ENCODE data around the gene GBP2.
"Not testable (repeated sequence)": the region's sequence is repeated elsewhere in the genome, so short reads cannot be mapped to it uniquely, and the experiment has no call there.

GBP2 gene

DNA sequence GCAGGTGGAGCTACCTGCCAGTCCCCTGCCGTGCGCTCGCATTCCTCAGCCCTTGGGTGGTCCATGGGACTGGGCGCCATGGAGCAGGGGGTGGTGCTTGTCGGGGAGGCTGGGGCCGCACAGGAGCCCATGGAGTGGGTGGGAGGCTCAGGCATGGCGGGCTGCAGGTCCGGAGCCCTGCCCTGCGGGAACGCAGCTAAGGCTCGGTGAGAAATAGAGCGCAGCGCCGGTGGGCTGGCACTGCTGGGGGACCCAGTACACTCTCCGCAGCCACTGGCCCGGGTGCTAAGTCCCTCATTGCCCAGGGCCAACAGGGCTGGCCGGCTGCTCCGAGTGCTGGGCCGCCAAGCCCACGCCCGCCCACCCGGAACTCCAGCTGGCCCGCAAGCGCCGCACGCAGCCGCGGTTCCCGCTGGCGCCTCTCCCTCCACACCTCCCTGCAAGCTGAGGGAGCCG is 2.1 kb upstream of the GBP2 start:
- DNase-seq = not testable (repeated sequence)

DNA sequence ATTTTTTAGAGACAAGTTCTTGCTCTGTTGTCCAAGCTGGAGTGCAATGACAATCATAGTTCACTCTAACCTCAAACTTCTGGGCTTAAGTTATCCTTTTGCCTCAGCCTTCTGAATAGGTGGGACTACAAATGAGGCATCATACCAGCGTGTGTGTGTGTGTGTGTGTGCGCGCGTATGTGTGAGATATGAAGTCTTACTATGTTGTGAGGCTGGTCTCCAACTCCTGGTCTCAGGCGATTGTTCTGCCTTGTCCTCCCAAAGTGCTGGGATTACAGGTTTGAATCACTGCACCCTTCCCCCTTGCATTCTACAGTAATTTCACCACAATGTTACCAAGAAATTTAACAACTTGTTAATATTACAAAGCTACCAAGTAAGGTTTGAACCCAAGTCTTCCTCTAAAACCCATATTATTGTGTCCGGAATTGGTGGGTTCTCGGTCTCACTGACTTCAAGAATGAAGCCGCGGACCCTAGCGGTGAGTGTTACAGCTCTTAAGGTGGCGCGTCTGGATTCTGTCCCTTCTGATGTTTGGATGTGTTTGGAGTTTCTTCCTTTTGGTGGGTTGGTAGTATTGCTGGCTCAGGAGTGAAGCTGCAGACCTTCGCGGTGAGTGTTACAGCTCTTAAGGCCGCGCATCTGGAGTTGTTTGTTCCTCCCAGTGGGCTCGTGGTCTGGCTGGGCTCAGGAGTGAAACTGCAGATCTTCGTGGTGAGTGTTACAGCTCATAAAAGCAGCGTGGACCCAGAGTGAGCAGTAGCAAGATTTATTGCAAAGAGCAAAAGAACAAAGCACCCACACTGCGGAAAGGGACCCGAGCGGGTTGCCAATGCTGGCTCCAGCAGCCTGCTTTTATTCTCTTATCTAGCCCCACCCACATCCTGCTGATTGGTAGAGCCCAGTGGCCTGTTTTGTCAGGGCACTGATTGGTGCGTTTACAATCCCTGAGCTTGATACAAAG is 970 bp upstream of the GBP2 start:
- DNase-seq = not testable (repeated sequence)

DNA sequence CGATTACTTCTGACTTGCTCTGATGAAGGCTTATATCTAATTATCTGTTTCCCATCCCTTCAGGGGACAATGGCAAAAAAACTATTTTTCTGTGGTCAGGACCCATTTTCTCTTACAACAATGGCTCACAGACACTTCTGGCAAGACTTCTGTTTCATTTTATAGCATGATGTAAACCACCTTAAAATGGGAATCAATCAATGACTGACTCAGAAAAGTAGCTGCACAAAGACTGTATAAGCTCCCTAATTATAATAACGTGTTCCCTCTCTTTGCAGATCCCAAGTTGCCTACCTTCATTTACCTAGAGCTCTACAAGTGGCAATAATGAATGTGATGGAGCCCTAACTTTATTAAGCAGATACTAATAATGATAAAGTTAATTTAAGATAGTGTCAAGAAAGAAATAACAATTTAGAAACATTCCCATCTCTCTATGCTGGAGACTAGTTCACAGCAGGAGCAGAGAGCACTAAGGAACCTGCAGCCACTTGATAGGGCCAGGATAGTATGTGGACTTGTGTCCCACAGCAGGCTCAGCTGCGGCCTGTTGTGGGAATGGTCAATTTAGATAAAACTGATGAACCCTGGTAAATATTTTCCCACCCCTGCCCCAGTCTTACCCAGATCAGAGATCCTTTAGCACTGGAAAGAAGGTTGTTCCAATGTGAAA is 538 bp downstream of the GBP2 start:
- DNase-seq = no peak

DNA sequence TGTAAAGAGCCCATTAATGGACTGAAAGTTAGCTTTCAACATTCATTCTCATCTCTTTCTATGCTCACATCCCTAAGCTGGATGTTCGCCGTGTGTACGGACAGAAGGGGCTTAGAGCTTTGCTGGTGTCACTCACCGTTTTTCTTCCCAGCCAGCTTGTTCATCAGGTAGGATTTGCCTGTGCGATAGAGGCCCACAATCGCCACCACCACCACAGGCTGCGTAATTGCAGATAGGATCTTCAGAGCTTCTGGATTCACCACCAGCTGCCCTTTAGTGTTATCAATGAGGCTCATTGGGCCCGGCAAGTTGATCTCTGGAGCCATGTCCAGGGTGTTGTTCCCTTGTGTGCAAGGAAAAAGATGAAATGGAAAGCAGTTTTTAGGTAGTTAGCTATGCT is 4.3 kb downstream of the GBP2 start:
- no peak for DNase-seq

DNA sequence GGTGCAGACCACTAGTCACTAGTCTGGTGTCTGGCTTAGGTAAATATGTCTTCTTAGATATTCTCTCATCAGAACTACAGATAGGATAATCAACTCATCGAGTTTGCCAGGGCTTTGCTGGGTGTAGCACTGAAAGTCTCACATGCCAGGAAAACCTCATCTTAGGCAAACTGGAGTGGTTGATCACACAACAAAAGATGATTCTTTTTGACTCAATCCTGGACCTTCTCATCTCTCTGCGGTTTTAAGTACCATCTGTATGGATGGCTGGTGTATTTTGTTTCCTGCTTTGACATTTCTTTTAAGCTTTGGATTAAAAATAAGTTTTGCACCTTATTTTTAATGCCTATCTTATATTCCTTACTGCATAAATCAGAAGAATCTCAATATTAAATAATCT is 11.3 kb downstream of the GBP2 start:
- no peak for DNase-seq

DNA sequence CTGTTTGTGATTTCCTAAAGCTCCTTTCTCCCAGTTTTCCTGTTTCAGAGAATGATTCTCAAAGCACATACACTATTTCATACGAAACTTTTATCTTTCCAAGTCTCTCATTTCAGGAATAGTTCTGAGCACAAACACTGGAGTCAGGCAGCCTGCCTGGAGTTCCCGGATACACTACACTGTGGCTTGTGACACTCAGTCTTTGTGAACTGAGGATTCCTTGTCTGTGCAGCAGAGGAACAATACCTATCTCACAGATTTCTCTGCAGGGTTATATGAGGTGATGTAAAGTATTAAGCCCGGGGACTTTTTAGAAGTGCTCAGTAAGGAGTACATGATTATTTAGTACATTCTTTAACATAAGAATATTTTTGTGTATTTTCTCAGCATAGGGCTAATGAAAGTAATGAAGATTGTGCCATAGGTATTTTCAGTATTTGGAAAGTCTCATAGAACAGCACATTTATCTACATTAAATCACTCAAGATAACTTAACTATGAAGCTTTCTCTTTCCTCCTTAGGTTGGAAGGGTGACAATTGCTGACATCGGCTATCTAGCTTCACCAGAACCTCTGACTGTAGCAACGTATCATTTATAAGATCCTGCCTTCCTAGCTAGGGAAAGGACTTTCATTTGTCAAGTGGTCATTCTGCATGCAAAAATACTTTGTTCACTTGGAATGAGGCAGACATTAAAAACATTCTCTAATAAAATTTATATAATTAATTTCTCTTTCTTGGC is 12.9 kb downstream of the GBP2 start:
- no peak for DNase-seq

DNA sequence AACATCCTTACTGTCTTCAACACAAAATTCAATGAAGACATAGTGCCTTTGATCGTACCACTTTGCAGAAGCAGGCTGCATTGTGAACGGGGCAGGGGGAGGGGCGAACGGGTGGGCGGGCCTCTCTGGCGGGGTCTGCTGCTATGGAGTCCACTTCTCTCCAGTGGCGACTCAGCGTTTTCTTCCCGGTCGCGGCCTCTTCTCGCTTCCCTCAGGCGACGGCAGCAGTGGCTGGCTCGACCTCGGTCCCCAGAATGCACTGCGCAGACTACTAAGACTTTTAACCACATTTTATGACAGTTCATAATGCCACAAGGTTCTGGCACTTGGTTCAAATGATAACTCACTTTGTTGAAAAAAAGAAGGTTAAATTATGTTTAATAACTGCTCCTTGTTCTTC is 21.2 kb downstream of the GBP2 start:
- no peak for DNase-seq

DNA sequence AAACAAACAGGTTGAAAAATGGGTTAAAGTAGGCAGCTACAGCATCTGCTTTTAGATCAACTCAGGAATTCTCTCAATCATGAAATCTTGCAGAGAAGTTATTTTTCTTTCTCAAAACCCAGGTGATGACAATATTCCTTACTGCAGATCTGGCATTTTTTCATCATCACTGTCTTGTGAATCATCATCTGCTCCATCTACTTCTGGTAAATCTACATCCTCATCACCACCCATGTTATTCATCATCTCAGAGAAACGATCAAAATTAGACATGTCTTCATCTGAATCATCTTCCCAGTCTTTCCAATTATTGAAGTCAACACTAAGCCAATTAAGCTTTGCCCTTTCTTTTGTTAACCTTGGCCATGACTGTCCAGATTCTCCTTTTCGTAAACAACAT is 21.8 kb downstream of the GBP2 start:
- no peak for DNase-seq

DNA sequence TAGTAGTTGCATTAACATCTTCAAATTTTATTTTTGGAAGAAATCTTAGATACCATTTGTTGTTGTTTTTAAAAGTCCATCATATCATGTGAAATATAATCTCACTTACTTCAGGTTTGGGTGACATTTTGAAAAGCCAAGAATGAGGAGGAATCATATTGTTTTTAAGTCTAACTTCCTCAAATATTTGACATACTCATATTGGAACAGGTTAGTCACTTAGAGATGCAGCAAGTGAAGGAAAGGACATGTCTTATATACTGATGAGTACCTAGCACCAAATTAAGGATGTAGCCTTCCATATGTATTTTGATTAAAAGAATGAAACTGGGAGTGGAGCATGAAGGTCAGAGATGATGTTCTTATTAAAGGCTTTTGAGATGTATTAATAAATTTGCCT is 23.9 kb downstream of the GBP2 start:
- DNase-seq = no peak

DNA sequence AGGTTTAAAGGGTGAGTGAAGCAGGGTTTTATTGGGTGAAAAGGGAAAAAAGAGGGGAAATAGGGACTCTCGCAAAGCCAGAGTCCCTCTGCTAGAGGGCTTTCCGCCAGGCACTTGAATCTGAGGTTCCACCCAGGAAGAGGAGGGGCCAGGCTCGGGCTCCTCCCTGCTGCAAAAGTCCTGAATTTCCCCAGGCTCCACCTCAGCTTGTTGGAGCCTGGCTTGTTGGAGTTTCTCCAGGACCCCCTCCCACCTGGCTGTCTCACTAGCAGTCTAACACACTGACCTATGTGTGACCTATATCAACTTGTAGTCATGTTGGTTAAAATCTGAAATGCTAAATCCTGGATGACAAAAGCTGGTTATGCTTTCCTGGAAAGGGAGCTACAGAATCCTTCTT is 25.5 kb downstream of the GBP2 start:
- DNase-seq = no peak

DNA sequence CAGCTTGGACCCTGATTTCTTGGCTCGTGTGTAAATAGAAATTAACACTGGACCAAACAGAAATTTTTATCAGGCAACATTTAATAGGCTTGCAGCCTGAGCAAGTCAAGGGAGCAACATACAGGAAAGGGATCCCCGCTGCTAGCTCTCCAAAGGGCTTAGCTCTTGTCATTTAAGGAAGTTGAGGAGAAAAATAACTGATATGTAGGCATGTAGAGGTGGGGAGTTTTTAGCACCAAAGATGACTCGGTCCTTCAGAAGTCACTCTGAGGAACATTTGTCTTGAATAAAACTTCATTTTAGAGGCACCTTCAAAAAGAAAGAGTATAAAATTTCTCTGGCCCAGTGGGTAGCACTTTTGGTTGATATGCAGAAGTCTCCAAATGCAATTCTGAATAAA is 27.1 kb downstream of the GBP2 start:
- no peak for DNase-seq

DNA sequence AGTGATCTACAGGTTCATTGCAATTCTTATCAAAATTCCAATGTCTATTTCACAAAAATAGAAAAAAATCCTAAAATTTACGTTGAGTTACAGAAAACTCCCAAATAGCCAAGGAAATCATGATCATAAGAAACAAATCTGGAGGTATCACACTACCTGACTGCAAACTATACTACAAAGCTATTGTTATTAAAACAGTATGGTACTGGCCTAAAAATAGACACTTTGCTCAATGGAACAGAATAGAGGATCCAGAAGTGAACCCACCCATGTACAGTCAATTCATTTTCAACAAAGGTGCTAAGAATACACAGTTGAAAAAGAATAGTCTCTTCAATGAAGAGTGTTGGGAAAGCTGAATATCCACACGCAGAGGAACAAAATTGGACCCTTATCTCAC is 30.2 kb downstream of the GBP2 start:
- no peak for DNase-seq

DNA sequence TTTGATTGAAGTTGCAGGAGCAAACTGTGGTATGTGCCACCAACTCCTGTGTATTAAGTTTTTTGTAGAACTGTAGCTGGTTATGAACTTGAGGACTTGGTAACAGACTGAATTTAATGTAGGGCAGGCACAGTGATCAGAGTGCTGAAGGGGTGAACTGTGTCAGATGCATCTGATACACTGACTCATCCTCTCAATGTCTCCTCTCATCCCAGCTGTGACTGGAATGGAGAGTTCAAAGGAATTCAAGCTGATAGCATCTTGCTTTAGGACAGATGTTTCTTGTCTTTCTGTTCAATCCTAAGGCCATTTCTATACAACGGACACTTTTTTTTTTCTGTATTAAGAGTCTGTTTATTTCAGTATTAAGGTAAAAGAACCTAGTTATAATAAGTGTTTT is 36.0 kb downstream of the GBP2 start:
- no peak for DNase-seq

DNA sequence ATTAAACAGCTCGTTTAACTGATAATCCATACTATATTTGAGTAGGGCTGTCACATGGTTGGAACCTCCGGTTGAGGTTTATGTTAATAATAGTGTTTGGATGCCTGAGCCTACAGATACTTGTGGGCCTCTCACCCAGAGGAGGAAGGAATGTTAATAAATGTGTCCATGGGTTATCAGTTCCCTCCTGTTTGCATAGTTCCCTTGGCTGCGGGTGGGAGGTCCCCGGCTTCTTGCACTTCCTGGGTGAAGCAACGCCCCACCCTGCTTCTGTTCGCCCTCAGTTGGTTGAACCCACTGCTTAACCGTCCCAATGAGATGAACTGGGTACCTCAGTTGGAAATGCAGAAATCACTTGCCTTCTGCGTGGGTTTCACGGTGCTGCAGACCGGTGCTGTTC is 37.3 kb downstream of the GBP2 start:
- no peak for DNase-seq

DNA sequence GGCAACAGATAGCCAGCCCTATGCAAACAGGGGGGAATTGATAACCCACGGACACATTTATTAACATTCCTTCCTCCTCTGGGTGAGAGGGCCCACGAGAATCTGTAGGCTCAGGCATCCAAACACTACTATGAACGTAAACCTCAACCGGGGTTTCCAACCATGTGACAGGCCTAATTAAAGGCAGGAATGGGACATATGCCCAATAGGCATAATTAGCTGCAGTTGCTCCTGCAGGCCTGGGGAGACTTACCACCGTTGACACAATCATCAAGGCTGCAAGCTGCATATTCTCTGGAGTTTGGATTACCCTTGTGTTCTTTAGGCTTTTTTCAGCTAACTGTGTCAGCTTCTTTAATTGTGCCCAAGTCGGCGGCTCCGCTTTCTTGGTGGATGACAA is 38.7 kb downstream of the GBP2 start:
- no peak for DNase-seq

DNA sequence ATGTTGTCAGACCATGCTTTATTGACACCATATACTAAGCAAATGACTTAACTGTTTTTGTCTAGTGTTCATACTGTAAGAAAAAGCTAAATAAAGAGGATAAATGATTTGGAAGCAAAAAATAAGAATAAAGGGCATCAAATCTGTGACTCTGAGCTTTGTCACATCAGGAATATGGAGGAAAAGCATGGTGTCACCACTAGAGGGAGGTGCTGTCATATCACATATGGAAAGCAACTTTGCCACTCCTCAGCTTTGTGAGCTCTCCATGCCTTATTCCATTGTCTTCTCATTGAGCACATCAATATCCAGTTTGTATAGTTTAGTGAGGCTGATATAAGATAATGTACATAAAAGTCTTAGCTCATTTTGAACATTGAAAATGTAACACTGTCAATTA is 40.1 kb downstream of the GBP2 start:
- peak in 2 of 56 donors; percentile 3 to 16 for DNase-seq

DNA sequence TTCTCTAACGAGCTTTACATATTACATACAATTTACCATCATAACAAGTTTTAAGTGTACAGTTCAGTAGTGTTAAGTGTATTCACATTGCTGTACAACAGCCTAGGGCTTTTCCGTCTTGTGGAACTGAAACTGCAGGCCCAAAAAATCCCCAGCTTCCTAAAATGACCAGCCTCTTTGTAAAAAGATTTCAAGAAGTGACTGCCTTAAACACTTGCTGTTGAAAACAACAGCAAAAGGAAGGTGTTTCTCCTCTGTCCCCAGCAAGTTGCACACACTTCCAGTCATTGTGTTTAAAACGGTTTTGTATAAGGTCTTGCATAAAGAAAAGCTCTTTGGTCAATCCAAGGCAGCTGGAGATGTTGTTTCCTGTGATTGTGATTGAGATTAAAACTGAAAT is 44.9 kb downstream of the GBP2 start:
- DNase-seq = peak in 2 of 56 donors; percentile 7 to 36

DNA sequence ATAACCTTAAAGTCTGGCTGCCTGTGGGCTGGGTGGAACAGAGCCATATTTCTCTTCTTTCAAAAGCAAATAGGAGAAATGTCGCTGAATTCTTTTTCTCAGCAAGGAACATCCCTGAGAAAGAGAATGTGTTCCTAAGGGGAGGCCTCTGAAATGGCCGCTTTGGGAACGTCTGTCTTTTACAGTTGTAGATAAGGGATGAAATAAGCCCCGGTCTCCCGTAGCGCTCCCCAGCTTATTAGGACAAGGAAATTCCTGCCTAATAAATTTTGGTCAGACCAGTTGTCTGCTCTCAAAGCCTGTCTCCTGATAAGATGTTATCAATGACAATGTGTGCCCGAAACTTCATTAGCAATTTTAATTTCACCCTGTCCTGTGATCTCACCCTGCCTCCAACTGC is 45.8 kb downstream of the GBP2 start:
- not testable (repeated sequence) for DNase-seq

DNA sequence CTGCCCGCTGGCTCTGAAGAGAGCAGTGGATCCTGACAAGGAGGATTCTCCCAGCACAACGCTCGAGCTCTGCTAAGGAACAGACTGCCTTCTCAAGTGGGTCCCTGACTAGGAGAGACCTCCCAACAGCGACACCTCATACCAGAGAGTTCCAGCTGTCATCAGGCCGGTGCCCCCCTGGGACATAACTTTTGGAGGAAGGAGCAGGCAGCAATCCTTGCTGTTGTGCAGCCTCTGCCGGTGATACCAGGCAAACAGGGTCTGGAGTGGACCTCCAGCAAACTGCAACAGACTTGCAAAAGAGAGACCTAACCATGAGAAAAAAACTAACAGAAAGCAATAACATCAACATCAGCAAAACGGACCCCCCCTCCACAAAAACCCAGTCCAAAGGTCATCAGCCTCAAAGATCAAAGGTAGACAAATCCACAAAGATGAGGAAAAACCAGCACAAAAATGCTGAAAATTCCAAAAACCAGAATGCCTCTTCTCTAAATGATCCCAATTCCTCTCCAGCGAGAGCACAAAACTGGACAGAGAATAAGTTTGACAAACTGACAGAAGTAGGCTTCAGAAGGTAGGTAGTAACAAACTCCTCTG is 53.3 kb downstream of the GBP2 start:
- DNase-seq = not testable (repeated sequence)

DNA sequence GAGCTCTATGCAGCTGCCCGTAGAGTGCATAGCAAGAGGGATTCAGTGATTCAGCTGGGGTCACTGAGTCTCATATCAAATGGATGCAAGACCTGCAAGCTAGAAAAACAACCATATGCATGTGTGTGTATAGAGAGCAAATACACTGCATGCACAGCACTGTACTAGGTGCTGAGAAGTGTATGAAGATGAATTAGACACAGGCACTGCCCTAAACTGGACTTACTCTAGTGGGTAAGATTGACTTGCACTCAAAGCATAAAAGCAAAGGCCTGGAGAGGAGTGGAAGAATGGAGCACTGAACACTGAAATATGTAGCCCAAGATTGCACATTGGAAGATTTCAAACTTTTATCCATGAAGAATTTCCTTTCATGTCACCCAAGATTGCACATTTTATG is 55.4 kb downstream of the GBP2 start:
- DNase-seq = no peak

DNA sequence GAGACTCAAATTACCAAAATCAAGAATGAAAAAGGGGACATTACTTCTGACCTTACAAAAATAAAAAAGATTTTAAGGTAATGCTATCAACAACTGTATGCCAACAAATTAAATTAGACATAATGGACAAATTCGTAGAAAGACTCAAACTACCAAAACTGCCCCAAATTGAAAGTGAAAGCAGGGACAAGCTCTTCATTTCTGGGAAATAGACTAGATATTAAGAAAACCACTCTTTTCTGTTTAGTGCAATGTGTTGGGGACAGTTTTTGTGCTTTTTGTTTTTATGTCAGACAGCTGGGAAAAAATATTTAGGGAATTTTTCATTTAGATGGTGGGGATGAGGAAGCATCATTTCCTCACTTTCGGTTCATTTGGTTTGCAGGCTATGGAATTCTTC is 56.0 kb downstream of the GBP2 start:
- DNase-seq = no peak

DNA sequence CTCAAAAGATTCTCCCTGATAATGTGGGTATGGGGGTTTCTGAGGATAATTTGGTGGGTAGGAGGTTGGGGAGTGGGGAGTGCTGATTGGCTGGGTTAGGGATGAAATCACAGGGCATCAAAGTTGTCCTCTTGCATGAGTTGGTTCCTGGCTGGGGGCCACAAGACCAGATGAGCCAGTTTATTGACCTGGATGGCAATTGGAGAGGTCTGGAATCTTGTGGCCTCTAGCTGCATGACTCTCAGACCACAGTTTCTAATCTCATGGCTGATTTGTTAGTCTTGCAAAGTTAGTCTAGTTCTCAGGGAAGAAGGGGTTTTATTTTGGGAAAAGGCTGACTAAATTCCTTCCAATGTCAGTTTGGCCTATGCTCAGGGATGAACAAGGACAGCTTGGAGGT is 57.6 kb downstream of the GBP2 start:
- no peak for DNase-seq

All from amygdala (tissue), 56 donors.